Measurements from ENCODE around the gene PEX11G.

The PEX11G gene

DNA sequence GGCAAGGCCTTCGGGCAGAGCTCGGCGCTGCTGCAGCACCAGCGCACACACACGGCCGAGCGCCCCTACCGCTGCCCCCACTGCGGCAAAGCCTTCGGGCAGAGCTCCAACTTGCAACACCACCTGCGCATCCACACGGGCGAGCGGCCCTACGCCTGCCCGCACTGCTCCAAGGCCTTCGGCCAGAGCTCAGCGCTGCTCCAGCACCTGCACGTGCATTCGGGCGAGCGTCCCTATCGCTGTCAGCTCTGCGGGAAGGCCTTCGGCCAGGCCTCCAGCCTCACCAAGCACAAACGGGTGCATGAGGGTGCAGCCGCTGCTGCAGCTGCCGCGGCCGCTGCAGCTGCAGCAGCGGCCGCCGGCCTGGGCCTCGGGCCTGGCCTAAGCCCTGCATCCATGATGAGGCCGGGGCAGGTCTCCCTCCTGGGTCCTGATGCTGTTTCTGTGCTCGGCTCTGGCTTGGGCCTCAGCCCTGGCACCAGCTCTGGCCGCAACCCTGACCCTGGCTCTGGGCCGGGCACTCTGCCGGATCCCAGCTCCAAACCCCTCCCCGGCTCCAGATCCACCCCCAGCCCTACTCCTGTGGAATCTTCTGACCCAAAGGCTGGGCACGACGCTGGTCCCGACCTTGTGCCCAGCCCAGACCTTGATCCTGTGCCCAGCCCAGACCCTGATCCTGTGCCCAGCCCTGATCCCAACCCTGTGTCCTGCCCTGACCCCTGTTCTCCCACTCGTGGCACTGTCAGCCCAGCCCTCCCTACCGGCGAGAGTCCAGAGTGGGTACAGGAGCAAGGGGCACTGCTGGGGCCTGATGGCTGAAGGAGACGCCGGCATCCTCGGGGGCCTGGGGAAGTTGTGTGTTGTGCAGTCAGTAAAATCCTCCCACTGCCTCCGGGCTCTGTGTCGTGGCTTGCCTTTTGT, 31.6 kb upstream of the PEX11G start:
- TF ChIP-seq, protein P1, sequence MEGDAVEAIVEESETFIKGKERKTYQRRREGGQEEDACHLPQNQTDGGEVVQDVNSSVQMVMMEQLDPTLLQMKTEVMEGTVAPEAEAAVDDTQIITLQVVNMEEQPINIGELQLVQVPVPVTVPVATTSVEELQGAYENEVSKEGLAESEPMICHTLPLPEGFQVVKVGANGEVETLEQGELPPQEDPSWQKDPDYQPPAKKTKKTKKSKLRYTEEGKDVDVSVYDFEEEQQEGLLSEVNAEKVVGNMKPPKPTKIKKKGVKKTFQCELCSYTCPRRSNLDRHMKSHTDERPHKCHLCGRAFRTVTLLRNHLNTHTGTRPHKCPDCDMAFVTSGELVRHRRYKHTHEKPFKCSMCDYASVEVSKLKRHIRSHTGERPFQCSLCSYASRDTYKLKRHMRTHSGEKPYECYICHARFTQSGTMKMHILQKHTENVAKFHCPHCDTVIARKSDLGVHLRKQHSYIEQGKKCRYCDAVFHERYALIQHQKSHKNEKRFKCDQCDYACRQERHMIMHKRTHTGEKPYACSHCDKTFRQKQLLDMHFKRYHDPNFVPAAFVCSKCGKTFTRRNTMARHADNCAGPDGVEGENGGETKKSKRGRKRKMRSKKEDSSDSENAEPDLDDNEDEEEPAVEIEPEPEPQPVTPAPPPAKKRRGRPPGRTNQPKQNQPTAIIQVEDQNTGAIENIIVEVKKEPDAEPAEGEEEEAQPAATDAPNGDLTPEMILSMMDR (IDR thresholded peaks at IDR 0.05; ENCODE audit: insufficient read depth, low read depth, low read length, missing control alignments): no peak
- no peak overlapping the region for H3K4me3 ChIP-seq (ENCODE audit: low read length)
- no peak for DNase-seq (ENCODE audit: low read depth)

DNA sequence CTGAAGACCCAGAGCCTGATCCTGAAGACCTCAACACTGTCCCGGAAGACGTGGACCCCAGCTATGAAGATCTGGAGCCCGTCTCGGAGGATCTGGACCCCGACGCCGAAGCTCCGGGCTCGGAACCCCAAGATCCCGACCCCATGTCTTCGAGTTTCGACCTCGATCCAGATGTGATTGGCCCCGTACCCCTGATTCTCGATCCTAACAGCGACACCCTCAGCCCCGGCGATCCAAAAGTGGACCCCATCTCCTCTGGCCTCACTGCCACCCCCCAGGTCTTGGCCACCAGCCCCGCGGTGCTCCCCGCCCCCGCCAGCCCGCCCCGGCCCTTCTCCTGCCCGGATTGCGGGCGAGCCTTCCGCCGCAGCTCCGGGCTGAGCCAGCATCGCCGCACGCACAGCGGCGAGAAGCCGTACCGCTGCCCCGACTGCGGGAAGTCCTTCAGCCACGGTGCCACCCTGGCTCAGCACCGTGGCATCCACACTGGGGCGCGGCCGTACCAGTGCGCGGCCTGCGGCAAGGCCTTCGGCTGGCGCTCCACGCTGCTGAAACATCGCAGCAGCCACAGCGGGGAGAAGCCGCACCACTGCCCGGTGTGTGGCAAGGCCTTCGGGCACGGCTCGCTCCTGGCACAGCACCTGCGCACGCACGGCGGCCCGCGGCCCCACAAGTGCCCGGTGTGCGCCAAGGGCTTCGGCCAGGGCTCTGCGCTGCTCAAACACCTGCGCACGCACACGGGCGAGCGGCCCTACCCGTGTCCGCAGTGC, 30.7 kb upstream of the PEX11G start:
- TF ChIP-seq, protein P1 (IDR thresholded peaks at IDR 0.05; ENCODE audit: insufficient read depth, low read depth, low read length, missing control alignments): no peak
- H3K4me3 ChIP-seq (ENCODE audit: low read length): no peak overlapping the region
- DNase-seq (ENCODE audit: low read depth): no peak

DNA sequence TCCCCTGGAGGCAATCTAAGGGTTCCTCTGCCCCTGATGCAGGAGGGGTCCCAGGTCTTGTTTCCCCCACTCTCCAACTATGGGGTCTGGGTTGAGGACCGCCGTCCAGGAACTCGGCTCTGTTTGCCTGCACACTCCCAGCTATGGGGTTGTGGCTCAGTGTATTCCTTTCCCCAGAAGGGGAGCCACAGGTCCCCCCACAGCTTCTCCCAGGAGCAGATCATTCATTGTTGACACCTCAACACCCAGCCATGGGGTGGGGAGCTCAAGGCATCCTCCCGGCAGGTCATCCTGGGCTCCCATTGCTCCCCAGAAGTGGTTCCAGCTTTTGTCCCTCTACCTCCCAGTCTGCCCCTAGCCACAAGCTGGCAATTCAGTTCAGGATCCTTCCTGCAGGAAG, 28.0 kb upstream of the PEX11G start:
- TF ChIP-seq, protein P1 (IDR thresholded peaks at IDR 0.05; ENCODE audit: insufficient read depth, low read depth, low read length, missing control alignments): no peak
- DNase-seq (ENCODE audit: low read depth): no peak
- H3K4me3 ChIP-seq (ENCODE audit: low read length): peak overlapping the region; percentile 64

DNA sequence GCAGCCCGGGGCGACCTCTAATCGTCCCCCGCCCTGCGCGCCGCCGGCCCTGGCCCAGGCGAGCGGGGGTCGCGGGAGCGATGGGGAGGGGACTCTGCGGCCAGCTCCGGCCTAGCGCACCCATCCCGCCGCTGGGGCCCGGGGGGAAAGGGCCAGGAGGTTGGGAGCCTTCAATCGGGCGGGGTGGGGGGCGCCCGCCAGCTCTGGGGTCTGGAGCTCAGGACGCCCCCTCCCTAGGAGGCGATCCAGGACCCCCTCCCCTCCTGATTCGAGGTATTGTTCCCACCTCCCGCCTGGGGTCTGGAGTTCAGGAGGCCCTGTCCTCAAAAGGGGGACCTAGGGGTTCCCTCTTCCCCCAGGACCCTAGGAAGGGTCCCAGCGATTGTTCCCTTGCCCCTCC, 27.5 kb upstream of the PEX11G start:
- H3K4me3 ChIP-seq (ENCODE audit: low read length): peak overlapping the region; percentile 64
- TF ChIP-seq, protein P1 (IDR thresholded peaks at IDR 0.05; ENCODE audit: insufficient read depth, low read depth, low read length, missing control alignments): no peak
- no peak for DNase-seq (ENCODE audit: low read depth)

DNA sequence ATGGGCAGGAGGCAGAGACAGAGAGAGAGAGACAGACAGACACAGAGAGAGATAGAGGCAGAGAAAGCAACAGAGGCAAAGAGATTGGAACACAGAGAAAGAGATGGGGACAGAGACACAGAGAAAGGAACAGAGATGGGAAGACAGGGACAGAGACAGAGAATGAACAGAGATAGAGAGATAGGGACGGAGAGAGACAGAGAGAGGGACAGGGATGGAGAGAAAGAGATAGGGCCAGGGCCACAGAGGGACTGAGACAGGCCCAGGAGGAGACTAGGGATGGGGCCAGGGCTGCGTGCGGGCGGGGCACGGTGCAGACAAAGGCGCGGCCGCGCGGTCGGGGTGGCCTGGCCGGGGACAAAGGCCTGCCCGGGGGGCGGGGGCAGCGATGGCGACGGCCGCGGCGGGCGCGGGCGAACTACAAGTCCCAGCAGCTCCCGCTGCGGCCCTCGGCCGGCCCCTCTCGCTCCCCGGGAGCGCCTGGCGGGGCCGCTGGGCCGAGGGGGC, 26.9 kb upstream of the PEX11G start, which contains the start of gene ZNF358:
Gene ZNF358 (plus strand): TSS at position 459 of the 507 bp plus-strand sequence. CDS start 3,140 bp downstream, outside the sequence.
- DNase-seq (ENCODE audit: low read depth): no peak
- TF ChIP-seq, protein P1 (IDR thresholded peaks at IDR 0.05; ENCODE audit: insufficient read depth, low read depth, low read length, missing control alignments): no peak
- H3K4me3 ChIP-seq (ENCODE audit: low read length): peak within 1 kb of the TSS; percentile 64

DNA sequence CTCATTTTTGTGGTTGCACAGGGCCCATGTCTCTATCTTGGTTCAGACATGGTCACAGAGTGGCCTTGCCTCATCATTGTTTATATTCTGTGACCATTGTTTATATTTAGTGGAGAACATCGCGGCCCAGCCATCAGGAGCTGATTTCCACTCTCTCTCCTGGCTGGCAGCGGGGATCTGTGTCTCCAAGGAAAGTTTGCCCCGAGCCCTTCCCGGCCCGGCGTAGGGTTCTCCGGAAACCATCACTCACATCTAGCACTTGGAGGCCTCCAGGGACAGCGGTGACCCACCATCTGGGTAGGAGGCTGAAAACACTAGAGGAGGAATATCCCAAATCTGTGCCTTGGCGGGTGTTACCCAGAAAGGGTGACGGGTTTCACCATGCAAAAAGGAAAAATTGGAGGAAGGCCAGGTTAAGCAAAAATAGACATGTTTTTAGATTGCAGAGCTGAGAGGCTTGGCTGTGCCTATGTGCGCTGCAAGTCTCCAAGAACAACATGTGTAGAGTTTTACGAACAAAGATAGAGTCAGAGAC, 26.3 kb upstream of the PEX11G start:
- DNase-seq (ENCODE audit: low read depth): no peak
- peak overlapping the region; percentile 39 for H3K4me3 ChIP-seq (ENCODE audit: low read length)
- TF ChIP-seq, protein P1 (IDR thresholded peaks at IDR 0.05; ENCODE audit: insufficient read depth, low read depth, low read length, missing control alignments): no peak
